AG04450 (cell line): Measurements from ENCODE around the gene KEL. TPM values are rescaled to one million over a fixed set of nuclear protein-coding genes. Genes with fewer than 3 reads are reported as not detected.
"Not testable (repeated sequence)": the region's sequence is repeated elsewhere in the genome, so short reads cannot be mapped to it uniquely, and the experiment has no call there.

ENCODE experiments used
- CTCF ChIA-PET: fragments of 300-600, 350-600 bp; formaldehyde crosslinking; extraction: SDS; loops from one replicate; lab custom pipeline; 2022; ENCODE audit warnings: antibody characterized with exemption, inconsistent platforms; lab: Charles Lee
- POLR2A ChIA-PET: fragments of 350-600 bp; formaldehyde crosslinking; extraction: SDS; loops from one replicate; lab custom pipeline; 2021; ENCODE audit warnings: antibody characterized with exemption, inconsistent platforms; lab: Yijun Ruan, JAX
- DNase-seq: peaks from one replicate; pipeline ENCODE4 v3.0.0-alpha.2; 2011; ENCODE audit warnings: low read depth, low spot score
- H3K27ac ChIP-seq: one replicate; pipeline ENCODE4 v1.5.1; 2012; ENCODE audit warnings: low read depth, low read length, control low read depth
- H3K27me3 ChIP-seq: one replicate; pipeline ENCODE4 v1.6.0; 2012; ENCODE audit warnings: low read length; ENCODE audit not compliant: control insufficient read depth, insufficient read depth
- H3K4me3 ChIP-seq: 2 replicates; pipeline ENCODE4 v1.5.1; 2011; ENCODE audit warnings: mild to moderate bottlenecking, low read depth, low read length, control low read depth
- H3K9me3 ChIP-seq: 2 replicates; pipeline ENCODE4 v1.5.1; 2012; ENCODE audit warnings: low read length; ENCODE audit not compliant: control insufficient read depth, insufficient read depth
- polyA plus RNA-seq: library from polyadenylated mRNA; depleted of rRNA; stranded (reverse); fragments of >200 nt; gene quantifications from 2 replicates; pipeline ENCODE4 v1.2.3, GENCODE V29; 2011
- TF ChIP-seq, protein P1 (sequence below): IDR thresholded peaks from 2 replicates; pipeline ENCODE4 v1.5.1; 2011; ENCODE audit warnings: low read depth, low read length, control low read depth, inconsistent platforms

The KEL gene
- polyA plus RNA-seq, 1 experiment, result 0.09 TPM

GRCh38 chr7:142998966-142999365 lies 36.8 kb upstream of the KEL start:
- DNase-seq, result no peak

DNA sequence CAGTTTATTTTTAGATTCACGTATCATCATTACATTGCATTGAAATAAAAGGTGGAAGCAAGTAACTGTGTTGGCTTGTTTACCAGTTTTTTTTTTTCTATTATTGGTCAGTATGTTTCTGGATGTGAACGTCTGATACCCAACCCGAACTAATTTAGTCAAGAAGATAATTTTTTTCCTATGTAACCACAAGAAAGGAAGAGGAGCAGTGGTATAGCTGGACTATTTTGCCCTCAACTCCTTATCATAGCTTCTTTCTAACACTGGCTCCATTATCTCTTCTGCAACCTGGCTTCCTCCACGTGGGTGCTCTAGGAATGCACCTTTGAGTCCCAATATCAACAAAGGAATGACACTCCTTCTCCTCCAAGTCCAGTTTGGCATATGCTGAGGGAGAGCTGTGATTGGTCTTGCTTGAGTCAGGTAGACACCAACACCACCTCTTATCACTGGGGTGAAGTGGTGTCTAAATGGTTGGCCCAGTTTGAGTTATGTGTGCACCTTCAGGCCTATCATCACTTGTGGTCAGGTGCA lies 35.4 kb upstream of the KEL start:
- Histone ChIP-seq H3K27me3 (no peaks in the 10 kb centered on the region), H3K9me3 (no peaks in the 10 kb centered on the region; the same call in 1 of the 2 replicates), H3K4me3 (no peak overlapping the region), H3K27ac (no peak overlapping the region)
- ChIA-PET CTCF (interaction anchor here (1.4 to 12.7 kb wide), 3 partner anchors 10 to 221 kb away, joined by 4 to 406 read pairs (median 10); partner anchors contain the start of gene TAS2R40), POLR2A (no interaction called here)
- TF ChIP-seq, protein P1, sequence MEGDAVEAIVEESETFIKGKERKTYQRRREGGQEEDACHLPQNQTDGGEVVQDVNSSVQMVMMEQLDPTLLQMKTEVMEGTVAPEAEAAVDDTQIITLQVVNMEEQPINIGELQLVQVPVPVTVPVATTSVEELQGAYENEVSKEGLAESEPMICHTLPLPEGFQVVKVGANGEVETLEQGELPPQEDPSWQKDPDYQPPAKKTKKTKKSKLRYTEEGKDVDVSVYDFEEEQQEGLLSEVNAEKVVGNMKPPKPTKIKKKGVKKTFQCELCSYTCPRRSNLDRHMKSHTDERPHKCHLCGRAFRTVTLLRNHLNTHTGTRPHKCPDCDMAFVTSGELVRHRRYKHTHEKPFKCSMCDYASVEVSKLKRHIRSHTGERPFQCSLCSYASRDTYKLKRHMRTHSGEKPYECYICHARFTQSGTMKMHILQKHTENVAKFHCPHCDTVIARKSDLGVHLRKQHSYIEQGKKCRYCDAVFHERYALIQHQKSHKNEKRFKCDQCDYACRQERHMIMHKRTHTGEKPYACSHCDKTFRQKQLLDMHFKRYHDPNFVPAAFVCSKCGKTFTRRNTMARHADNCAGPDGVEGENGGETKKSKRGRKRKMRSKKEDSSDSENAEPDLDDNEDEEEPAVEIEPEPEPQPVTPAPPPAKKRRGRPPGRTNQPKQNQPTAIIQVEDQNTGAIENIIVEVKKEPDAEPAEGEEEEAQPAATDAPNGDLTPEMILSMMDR, result no peak
- no peak for DNase-seq

More at GRCh38 chr7:142998966-142999365, 36.8 kb upstream of the KEL start:
- TF ChIP-seq, protein P1, result no peak
- Histone ChIP-seq H3K27ac (no peak overlapping the region), H3K4me3 (no peak overlapping the region), H3K27me3 (no peaks in the 10 kb centered on the region), H3K9me3 (no peaks in the 10 kb centered on the region)
- CTCF ChIA-PET, result interaction anchor here (2.2 to 12.7 kb wide), 2 partner anchors 9 to 219 kb away, joined by 10 to 406 read pairs; partner anchors contain the start of gene TAS2R40
- POLR2A ChIA-PET, result no interaction called here

DNA sequence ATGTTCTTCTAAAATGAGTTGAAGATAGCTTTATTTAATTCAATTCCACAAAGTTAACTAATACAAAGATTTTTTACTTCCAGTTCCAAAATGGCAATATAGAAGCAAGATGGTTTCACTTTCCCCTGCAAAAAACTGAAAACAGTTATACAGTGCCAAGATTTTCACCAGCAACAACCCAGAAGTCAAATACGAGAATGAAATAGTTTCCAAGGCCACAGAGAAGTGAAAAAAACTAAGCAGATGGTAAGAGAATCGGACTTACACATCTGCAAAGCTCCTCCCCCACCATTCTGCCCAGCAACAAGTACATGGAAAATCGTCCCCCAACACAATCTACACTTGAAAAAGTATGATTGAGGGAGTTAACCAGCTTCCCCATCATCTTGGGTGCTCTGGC lies 30.3 kb upstream of the KEL start:
- TF ChIP-seq, protein P1, result no peak
- Histone ChIP-seq H3K27ac (no peak overlapping the region), H3K4me3 (no peak overlapping the region), H3K27me3 (no peaks in the 10 kb centered on the region), H3K9me3 (peaks cover 2% of the 10 kb centered on the region; the same call in 1 of the 2 replicates)
- POLR2A ChIA-PET, result no interaction called here
- CTCF ChIA-PET, result interaction anchor here (0.9 to 2.5 kb wide), 5 partner anchors 9 to 223 kb away, joined by 3 to 15 read pairs (median 4); no protein-coding TSS in a partner anchor
- no peak for DNase-seq

- no peak overlapping the region for H3K4me3 ChIP-seq
- POLR2A ChIA-PET, result no interaction called here
- DNase-seq, result no peak
- TF ChIP-seq, protein P1, result no peak
- CTCF ChIA-PET, result no interaction called here
- H3K27me3 ChIP-seq, result no peaks in the 10 kb centered on the region
- H3K27ac ChIP-seq, result no peak overlapping the region
- H3K9me3 ChIP-seq, result peaks cover 11% of the 10 kb centered on the region
Observed at GRCh38 chr7:142984297-142984696, 22.1 kb upstream of the KEL start.

DNA sequence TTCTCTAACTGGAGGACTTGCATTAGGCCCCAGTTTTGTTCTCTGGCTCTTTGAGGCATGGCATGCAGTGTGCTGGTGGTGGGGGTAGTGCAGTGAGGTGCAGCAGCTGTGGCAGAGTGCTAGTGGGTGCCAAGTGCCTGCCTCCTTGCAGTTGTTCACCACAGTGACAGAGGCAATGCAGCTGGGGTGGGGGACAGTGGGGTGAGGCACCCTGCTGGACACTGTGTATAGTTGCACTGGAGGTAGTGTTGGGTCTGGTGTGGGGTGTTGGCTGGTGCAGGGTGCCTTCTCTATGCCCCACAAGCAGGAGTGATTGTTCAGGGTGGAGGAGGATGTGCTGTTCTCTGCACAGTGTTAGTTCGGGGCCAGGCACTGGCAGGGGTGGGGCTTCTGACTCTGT lies 21.7 kb upstream of the KEL start:
- TF ChIP-seq, protein P1, result no peak
- CTCF ChIA-PET, result no interaction called here
- POLR2A ChIA-PET, result no interaction called here
- no peak for DNase-seq
- Histone ChIP-seq H3K4me3 (no peak overlapping the region), H3K27me3 (no peaks in the 10 kb centered on the region), H3K9me3 (peaks cover 11% of the 10 kb centered on the region), H3K27ac (no peak overlapping the region)

DNA sequence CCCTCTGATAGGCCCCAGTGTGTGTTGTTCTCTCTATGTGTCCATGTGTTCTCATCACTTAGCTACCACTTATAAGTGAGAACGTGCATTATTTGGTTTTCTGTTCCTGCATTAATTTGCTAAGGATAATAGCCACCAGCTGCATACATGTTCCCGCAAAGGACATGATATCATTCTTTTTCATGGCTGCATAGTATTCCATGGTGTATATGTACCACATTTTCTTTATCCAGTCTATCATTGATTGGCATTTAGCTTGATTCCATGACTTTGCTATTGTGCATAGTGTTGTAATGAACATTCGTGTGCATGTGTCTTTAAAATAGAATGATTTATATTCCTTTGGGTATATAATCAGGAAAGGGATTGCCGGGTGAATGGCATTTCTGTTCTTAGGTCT lies 16.2 kb upstream of the KEL start:
- CTCF ChIA-PET, result interaction anchor here (1.0 kb wide), 1 partner anchor 8 kb away, joined by 3 read pairs; no protein-coding TSS in a partner anchor
- H3K4me3 ChIP-seq, POLR2A ChIA-PET, H3K9me3 ChIP-seq, H3K27ac ChIP-seq, DNase-seq, H3K27me3 ChIP-seq: not testable (repeated sequence)
